Dermis blood vessel endothelial cell (primary cell): ENCODE measurements around the gene SPIN1. TPM values are rescaled to one million over a fixed set of nuclear protein-coding genes. Genes with fewer than 3 reads are reported as not detected.
A peak's percentile ranks its signal among the peaks of the same experiment; 100 is the strongest.

Experiments
- DNase-seq: peaks from one replicate; pipeline ENCODE4 v3.0.0; 2010
- total RNA-seq: library from RNA; depleted of rRNA; stranded (reverse); fragments of >200 nt; gene quantifications from 2 replicates; pipeline ENCODE4 v1.2.3, GENCODE V29; 2014

SPIN1 gene
- total RNA-seq, 1 donor from 2014 or later: 72.0 TPM

DNA sequence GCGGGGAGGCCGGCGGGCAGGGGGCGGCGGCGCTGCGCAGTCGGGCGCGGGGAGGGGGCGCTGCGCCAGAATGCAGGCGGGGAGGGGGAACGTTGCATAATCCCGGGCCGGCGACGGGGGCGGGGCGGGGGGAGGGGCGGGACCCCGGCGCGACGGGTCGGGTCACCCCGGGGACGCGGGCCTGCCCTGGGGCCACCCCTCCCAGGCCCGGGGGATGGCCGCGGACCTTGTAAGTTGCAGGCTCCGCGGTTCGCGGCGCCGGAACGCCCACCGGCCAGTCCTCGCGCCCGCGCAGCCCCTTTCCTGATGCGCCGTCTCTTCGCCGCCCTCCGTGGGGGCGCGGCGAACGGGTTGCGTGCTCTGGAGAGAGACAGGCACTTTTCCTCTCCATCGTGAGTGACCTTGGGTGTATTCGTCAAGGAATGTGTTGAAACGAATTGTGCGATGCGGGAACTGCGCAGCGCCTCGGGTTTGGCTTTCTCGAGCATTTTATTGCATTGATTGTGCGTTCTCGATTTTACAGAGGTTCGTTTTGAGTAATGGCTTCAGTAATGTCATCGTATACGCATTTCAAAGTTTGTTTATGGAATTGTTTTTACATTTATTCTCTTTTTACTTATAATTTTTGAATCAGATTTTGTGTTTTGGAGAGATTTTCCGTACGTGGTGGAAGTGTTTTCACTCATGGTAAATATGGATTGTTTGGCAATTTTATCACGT, 802 bp downstream of the SPIN1 start:
- peak; percentile 75 for DNase-seq

DNA sequence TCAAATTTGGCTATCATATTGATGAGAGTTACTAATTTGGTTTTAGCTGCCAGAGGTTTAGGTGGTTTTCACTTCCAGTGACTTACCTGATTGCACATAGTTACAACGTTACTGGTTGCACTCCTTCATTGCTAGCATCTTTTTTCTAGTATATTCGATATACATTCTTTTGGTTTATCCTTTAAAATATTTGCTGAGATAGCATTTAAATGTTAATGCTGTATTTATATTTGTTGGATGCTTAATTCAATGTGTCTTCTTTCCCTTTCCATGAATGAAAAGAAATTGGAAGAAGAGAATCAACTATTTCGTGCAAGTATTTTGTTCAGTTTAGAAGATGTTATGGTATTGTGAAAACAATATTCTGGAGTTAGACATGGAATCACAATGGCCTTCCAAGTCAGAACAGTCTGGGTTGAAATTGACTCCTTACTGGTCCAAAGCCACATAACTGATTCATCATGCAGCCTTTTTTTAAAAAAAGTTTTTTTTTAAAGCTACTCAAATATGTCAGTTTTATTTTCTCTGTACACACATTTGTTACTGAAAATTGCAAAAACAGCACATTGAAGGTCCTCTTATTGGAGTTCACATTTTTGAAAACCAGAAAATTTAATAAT, 2.2 kb downstream of the SPIN1 start:
- DNase-seq: no peak

- DNase-seq: no peak
Observed at GRCh38 chr9:88391236-88391635, 3.0 kb downstream of the SPIN1 start.

GRCh38 chr9:88391921-88392320, 3.7 kb downstream of the SPIN1 start:
- no peak for DNase-seq

DNA sequence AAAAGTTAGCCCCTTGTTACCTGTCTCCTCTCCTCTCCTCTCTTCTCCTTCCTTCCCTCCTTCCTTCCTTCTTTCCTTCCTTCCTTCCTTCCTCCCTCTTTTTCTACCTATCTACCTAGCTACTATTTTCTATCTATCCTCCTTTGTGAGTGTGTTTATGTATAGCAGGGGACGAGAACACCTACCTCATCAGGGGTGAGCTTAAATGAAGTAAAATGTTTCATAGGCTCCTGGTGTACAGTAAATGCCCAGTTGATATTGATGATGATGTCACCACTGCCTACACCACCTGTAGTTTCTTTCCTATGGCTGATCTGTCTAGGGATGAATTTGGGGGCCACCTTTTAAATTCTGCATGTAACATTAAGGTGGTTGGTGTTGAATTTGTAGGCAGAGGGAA, 4.3 kb downstream of the SPIN1 start:
- DNase-seq: no peak

DNA sequence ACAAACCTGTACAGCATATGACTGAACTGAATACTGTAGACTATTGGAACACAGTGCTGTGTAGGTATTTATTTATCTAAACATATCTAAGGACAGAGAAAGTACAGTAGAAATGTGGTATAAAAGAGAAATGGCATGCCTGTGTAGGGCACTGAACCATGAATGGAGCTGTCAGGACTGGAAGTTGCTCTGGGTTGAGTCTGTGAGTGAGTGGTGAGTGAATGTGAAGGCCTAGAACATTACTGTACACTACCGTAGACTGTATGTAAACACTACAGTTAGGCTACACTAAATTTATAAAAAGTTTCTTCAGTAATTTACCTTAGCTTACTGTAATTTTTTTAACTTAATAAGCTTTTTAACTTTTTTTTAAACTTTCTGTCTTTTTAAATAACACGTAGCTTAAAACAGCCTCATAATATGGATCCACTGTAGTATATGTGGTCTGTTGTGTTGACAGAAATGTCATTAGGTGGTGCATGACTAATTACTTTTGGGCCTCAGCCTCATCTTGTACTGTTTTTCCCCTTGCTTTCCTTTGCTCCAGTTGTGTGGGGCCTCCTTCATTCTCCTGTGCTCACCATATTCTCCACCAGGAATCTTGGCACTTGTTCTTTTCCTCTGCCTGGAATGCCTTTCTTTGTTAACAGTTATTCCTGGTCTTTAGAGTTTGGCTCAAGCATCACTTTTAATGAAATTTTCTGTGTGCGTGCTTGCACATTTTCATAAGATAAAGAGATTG, 8.8 kb downstream of the SPIN1 start:
- peak; percentile 19 for DNase-seq

DNA sequence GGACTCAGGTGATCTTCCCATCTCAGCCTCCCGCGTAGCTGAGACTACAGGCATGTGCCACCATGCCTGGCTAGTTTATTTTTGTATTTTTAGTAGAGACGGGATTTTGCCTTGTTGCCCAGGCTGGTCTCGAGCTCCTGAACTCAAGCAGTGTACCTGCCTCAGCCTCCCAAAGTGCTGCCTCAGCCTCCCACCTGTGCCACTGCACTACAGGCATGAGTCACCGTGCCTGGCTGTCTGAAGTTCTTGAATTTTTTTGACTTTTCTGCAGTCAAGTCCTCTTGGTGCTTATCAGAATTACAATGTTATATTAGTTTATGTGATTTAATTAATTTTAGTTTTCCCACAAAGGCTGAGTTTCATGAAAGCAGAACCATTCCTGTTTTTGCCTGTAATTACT, 9.8 kb downstream of the SPIN1 start:
- no peak for DNase-seq

GRCh38 chr9:88399966-88400365, 11.7 kb downstream of the SPIN1 start:
- no peak for DNase-seq

DNA sequence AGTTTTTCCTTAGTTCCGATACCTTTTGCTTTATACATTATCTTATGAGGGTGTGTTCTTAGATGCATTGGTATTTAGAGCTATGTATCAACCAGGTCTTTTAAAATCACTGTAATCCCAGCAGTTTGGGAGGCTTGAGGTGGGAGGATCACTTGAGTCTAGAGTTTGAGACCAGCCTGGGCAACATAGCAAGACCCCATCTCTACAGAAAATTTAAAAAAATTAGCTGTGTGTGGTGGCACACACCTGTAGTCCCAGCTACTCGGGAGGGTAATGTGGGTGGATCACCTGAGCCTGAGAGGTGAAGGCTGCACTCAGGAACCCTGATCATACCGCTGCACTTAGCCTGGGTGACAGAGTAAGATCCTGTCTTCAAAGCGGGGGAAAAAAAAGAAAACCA, 15.1 kb downstream of the SPIN1 start:
- DNase-seq: no peak

DNA sequence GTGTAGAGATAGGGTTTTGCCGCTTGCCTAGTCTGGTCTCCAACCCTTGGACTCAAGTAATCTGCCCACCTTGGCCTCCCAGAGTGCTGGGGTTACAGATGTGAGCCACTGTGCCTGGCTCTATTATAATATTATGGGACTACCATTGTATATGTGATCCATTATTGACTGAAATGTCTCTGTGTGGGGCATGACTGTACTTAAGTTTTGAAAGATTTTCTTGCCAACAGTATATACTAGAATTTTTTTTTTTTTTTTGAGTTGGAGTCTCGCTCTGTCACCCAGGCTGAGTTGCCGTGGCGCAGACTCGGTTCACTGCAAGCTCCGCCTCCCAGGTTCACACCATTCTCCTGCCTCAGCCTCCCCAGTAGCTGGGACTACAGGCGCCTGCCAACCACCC, 17.8 kb downstream of the SPIN1 start:
- no peak for DNase-seq

GRCh38 chr9:88411471-88411870, 23.2 kb downstream of the SPIN1 start:
- DNase-seq: no peak

DNA sequence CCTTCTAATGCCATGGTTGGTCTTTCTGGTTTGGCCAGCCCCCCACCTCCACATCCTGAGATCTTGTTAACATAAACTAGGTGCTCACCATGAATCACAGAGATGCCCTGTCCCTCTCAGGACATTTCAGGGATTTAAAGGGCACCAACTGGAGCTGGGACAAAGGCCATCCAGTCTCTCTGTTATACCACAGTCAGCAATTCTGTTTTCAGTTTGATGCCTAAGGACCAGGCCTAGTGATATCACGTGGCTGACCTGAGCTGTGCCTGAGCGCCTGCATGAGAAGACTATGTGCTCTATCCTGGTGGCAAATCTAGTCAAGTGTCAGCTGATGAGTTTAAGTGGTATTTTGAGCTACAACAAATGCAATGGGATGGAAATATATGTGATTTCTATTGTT, 26.1 kb downstream of the SPIN1 start:
- DNase-seq: no peak

DNA sequence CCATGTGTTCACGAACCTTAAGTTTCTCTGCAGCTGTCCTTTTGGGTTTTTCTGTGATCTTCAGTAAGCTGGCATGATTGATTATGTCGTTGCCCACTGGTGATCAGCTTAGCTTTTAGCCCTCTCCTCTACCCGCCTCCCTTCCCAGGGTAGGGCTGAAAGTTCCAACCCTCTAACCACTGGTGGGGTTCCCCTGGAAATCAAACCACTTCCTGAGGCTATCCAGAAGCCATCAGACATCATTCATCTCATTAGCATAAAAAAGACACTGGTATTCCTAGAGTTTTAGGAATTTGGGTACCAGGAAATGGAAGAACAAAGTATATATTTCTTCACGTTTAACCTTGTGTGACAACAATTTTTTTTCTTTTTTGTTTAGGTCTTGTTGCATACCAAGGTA, 29.8 kb downstream of the SPIN1 start:
- no peak for DNase-seq

DNA sequence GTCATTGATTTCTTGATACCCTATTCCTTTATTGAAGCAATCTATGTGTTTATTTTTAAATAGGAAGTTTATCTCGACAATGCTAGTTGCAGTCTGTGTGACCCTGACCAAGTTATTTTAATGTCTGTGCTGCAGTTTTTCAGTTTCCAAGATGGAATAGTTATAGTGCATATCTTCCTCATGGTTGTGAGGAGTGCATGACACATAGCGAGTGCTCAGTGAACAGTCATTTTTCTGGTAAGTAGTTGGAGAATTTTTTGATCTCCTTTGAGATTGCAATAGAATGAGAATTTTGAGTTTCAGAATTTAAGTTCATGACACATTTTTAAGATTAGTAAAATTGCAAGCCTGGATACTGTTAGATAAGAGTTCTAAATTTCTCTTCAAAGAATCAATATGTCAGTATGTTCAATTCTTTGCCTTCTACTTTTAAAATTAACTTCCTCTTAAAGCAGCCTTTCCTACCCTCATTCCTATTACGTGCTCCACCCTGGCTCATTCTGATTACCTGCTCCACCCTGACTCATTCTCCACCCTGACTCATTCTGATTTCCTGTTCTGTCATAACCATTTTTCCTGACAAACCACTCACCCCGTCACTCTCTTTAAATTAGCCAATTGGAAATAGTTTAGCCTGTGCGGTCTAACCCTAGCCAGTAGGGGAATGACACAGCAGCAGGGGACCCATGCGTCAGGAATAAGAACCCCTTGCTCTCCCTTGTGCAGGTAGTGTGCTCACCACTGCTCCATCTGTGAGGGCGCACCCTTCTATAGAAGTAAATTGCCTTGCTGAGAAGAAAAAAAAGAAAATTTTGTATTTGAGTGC, 30.7 kb downstream of the SPIN1 start:
- no peak for DNase-seq

DNA sequence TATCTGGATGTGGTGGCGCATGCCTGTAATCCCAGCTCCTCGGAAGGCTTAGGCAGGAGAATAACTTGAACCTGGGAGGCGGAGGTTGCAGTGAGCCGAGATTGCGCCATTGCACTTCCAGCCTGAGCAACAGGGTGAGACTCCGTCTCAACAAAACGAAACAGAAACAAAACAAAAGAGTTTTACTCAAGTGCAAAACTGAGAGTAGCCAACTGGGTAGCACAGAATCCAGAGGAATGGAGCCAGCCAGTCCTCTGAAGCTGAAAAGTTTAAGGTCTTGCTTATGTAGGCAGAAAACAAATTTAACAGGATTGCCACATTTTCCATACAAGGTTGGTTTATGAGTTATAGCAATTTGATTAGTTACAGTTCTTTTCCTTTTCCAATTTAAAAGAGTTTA, 32.0 kb downstream of the SPIN1 start:
- DNase-seq: no peak

GRCh38 chr9:88421348-88421747, 33.1 kb downstream of the SPIN1 start:
- no peak for DNase-seq

DNA sequence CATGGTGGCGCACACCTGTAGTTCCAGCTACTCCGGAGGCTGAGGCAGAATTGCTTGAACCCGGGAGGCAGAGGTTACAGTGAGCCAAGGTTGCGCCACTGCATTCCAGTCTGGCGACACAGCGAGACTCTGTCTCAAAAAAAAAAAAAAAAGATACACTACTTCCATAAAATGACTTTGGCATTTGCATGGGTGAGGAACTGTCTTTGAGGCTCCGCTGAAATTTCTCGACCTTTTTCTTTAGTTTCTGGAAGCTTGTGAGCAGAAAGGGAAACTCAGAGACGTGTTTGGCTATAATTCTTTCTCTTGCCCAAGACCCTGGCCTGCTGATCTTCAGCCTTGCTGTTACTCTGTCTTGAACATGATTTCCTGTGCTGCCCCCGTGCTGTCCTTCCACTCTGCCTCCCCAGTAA, 37.3 kb downstream of the SPIN1 start:
- DNase-seq: no peak

GRCh38 chr9:88426651-88427050, 38.4 kb downstream of the SPIN1 start:
- DNase-seq: no peak

DNA sequence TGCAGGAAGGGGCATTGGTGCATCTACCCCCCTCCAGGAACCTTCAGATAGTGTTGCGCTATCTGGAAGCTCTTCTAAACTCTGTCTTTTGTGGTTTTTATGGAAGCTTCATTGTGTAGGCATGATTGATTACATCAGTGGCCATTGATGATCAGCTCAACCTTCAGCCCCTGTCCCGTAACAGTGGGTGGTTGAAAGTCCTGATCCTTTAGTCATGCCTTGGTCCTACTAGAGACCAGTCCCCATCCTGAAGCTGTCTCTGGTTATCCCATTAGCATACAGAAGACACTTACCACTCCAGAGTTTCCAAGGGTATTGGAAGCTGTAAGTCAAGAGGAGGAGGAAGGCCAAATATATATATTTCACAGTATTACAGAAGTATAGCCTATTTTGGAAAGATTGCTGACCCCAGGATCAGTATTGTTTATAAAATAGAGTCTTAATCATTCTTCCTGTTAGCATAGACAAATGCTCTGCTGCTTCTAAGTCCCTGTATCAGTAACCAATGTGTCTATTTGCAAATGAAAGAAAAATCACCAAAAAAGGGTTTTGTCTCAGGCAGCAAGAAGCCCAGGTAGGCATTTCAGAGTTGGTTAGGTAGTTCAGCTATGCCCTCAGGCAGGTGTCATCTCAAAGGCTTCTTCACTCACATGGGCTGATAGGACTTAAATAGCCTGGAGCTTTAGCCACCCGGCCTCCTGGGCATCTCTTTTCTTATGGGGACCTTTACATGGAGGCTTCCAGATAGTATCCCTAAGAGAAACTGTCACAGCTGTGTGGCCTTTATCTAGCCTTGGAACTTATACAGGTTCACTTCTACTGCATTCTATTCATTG, 41.6 kb downstream of the SPIN1 start:
- DNase-seq: peak; percentile 16

- no peak for DNase-seq
Observed at GRCh38 chr9:88433583-88434255, 45.5 kb downstream of the SPIN1 start.

GRCh38 chr9:88435336-88435735, 47.1 kb downstream of the SPIN1 start:
- no peak for DNase-seq

- DNase-seq: no peak
Observed at GRCh38 chr9:88436379-88436778, 48.1 kb downstream of the SPIN1 start.
